Upper lobe of right lung (tissue), 1 donor: Measurements from ENCODE around the gene KLF12. TPM values are rescaled to one million over a fixed set of nuclear protein-coding genes. Genes with fewer than 3 reads are reported as not detected.
A peak's percentile ranks its signal among the peaks of the same experiment; 100 is the strongest.

Experiments used
- ATAC-seq: fragments of 200-7000 bp; cut with Tn5 transposase; one replicate; pipeline ENCODE4 v1.9.1; 2020; ENCODE audit warnings: mild to moderate bottlenecking, moderate library complexity
- DNase-seq: peaks from one replicate; pipeline ENCODE4 v3.0.0-alpha.2; 2020
- H3K27ac ChIP-seq: fragments of 200-600 bp; one replicate; pipeline ENCODE4 v1.8.0; 2022
- H3K27me3 ChIP-seq: fragments of 200-600 bp; one replicate; pipeline ENCODE4 v1.8.0; 2022; ENCODE audit warnings: mild to moderate bottlenecking
- H3K36me3 ChIP-seq: fragments of 200-600 bp; one replicate; pipeline ENCODE4 v1.8.0; 2022
- H3K4me1 ChIP-seq: fragments of 200-600 bp; one replicate; pipeline ENCODE4 v1.8.0; 2022
- H3K4me3 ChIP-seq: fragments of 200-600 bp; one replicate; pipeline ENCODE4 v1.8.0; 2022; ENCODE audit warnings: mild to moderate bottlenecking
- H3K9me3 ChIP-seq: fragments of 200-600 bp; one replicate; pipeline ENCODE4 v1.8.0; 2022
- CTCF ChIP-seq: fragments of 200-600 bp; IDR thresholded peaks from one replicate; pipeline ENCODE4 v1.8.0; 2022; ENCODE audit warnings: antibody characterized with exemption
- intact Hi-C: fragments of 100-400 bp; cut with DNase I; formaldehyde crosslinking; loops from one replicate; pipeline ENCODE4 v1.11.0; 2022
- total RNA-seq: library from RNA; stranded (reverse); fragmentation: NEBNext Ultra II Directional; extraction: Animal tissue kit (Norgen Biotek cat#: 25700); gene quantifications from one replicate; pipeline ENCODE4 v1.2.1, GENCODE V29; 2021
- donor health status: DM: no; HTN: yes; CAD: no; lungs with severe emphysema.

The KLF12 gene
- total RNA-seq, 1 donor from 2014 or later: 10.2 TPM

GRCh38 chr13:74145249-74145975, 11.2 kb upstream of the KLF12 start:
- Histone ChIP-seq H3K9me3 (no peaks in the 10 kb centered on the region), H3K27me3 (no peaks in the 10 kb centered on the region), H3K27ac (no peak overlapping the region), H3K36me3 (no peaks in the 10 kb centered on the region), H3K4me3 (no peak overlapping the region), H3K4me1 (no peaks in the 10 kb centered on the region)
- intact Hi-C loops: no loop called here
- no peak for DNase-seq
- TF ChIP-seq CTCF: no peak
- ATAC-seq: no peak

- Histone ChIP-seq H3K4me3 (no peak overlapping the region), H3K27ac (no peak overlapping the region), H3K4me1 (no peaks in the 10 kb centered on the region), H3K27me3 (no peaks in the 10 kb centered on the region), H3K36me3 (no peaks in the 10 kb centered on the region), H3K9me3 (no peaks in the 10 kb centered on the region)
- DNase-seq (no peak), ATAC-seq (no peak)
- no peak for TF ChIP-seq CTCF
- intact Hi-C loops: no loop called here
Measured at GRCh38 chr13:74144269-74144668, 10.1 kb upstream of the KLF12 start.

- no peak for TF ChIP-seq CTCF
- no peaks in the 10 kb centered on the region for H3K27me3 ChIP-seq
- H3K9me3 ChIP-seq: no peaks in the 10 kb centered on the region
- ATAC-seq (no peak), DNase-seq (no peak)
- no peaks in the 10 kb centered on the region for H3K4me1 ChIP-seq
- H3K36me3 ChIP-seq: no peaks in the 10 kb centered on the region
- no peak overlapping the region for H3K4me3 ChIP-seq
- H3K27ac ChIP-seq: no peak overlapping the region
- intact Hi-C loops: no loop called here
Measured at GRCh38 chr13:74142257-74142656, 8.1 kb upstream of the KLF12 start.

- Histone ChIP-seq H3K9me3 (no peaks in the 10 kb centered on the region), H3K27ac (no peak overlapping the region), H3K36me3 (no peaks in the 10 kb centered on the region), H3K4me1 (peaks cover 4% of the 10 kb centered on the region), H3K27me3 (no peaks in the 10 kb centered on the region), H3K4me3 (no peak overlapping the region)
- no peak for TF ChIP-seq CTCF
- ATAC-seq: no peak
- intact Hi-C loops: no loop called here
- no peak for DNase-seq
Measured at GRCh38 chr13:74138241-74138640, 4.0 kb upstream of the KLF12 start.

GRCh38 chr13:74136084-74136658, 2.0 kb upstream of the KLF12 start:
- H3K36me3 ChIP-seq: no peaks in the 10 kb centered on the region
- peak overlapping the region; percentile 83 for H3K27ac ChIP-seq
- peaks cover 4% of the 10 kb centered on the region for H3K4me1 ChIP-seq
- no peaks in the 10 kb centered on the region for H3K9me3 ChIP-seq
- intact Hi-C loops: no loop called here
- H3K27me3 ChIP-seq: no peaks in the 10 kb centered on the region
- H3K4me3 ChIP-seq: peak overlapping the region; percentile 79
- TF ChIP-seq CTCF: no peak
- peak; percentile 64 for DNase-seq
- ATAC-seq: no peak
